ENCODE results near the gene ACOX3.

ACOX3 gene

DNA sequence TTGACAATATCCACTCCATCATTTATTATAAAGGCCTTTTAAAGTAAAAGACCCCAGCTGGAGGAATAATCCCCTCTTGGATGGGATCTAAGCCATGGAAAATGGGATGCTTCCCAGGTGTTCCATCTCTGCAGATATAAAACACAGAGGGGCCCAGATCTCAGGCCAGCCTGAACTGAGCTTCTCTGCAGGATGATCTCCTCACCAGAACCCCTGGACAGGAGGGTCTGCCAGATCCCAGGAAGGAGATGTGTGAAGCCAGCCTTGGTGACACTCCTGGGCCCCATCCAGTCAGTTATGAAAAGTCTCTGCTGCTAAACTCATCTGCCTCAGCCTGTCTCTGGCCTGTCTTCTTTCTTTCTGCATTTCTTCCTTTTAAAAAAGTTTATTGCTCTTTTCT lies 114.3 kb downstream of the ACOX3 start:
- no peak for TF ChIP-seq POLR2A (IDR thresholded peaks at IDR 0.05; ENCODE audit: low read depth, low read length)
- TF ChIP-seq TAF1 (IDR thresholded peaks at IDR 0.05; ENCODE audit: borderline replicate concordance, low read depth, low read length): no peak
- TF ChIP-seq POLR2AphosphoS5 (IDR thresholded peaks at IDR 0.05; ENCODE audit: low read depth, low read length): no peak
- FAIRE-seq: no peak
- no peak for DNase-seq (ENCODE audit: insufficient read length)

DNA sequence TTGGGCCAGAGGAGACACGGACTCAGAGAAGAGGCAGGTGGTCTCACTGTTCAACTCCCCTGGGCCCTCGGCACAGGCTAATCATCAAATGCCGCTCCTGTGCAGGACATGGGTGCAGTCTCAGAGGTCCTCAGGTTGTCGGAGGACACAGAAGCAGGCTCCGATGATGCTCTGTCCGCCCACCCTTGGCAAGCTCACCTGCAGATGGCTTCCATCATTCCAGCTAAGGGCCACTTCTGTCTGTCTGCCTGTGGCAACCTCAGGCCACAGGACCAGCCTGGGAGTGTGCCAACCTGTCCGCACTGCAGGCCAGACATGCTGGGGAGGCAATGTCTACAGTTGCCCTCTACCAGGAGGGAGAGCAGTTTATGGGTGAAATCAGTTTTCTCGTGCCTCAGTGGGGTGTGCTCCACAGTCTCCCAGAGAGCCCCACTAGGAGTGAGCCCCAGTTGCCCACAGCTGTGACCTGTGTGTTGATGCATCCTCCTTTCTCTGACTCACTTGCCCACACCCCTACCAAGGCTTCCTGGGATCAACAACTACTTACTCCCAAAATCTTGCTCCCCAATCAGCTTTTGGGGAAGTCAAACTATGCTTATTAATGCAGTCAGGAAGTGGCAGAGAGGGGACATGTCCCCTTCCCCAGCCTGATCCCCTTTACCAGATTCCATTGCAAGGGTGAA lies 115.1 kb downstream of the ACOX3 start:
- DNase-seq (ENCODE audit: insufficient read length) (no peak), FAIRE-seq (no peak)
- TF ChIP-seq POLR2AphosphoS5 (IDR thresholded peaks at IDR 0.05; ENCODE audit: low read depth, low read length): no peak
- no peak for TF ChIP-seq TAF1 (IDR thresholded peaks at IDR 0.05; ENCODE audit: borderline replicate concordance, low read depth, low read length)
- TF ChIP-seq POLR2A (IDR thresholded peaks at IDR 0.05; ENCODE audit: low read depth, low read length): no peak

DNA sequence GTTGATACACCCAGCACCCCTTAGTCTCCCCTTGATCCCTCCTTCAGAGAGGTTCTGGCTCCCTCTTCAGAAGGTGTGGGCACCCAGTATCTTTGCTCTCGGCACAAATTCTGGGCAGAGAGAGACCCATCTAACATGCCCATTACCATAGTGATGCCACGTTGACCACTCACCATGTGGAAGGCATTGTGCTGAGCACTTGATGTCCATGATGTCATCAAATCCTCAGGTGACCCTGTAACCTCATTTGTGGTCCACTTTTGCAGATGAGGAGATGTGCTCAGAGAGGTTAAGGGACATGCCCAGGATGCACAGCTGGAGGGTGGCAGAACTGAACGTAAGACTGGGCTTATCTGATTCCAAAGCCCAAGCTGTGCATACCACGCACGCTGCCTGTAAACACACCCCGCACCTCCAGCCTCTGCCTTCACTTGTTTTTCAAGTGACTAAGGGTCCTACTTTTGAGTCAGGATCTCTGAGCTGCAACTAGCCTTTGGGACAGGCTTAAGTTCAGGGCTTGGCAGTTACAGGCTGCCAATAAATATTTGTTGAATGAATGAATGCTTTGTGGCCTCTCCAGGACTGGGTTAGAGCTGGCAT lies 115.8 kb downstream of the ACOX3 start:
- FAIRE-seq (no peak), DNase-seq (ENCODE audit: insufficient read length) (no peak)

DNA sequence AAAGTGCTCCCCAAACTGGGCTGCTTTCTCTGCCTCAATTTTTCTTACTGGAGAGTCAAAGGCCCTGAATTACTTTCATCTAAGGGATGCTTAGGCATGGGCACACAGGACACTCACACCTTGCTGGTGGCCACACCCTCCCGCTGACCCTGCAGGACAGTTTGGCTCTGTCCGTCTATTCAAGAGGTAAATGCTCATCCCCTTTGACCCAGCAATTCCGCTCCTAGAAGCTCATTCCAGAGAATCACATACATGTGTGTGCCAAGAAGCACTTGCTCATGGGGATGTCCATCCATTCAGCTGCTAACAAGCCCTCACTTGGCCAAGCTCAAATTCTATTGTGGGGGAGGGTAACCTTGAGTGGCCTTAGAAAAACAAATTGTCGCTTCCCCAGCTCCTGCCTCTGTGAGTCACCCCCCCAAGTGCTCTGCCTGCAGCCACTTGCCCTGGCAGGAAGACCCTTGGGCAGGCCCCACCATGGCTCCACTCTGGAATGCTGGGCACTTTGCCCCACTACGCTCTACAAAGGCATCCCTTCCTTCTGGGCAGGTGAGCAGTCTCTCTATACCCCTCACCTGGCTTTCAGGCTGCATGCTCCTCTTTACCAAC lies 116.5 kb downstream of the ACOX3 start:
- FAIRE-seq (no peak), DNase-seq (ENCODE audit: insufficient read length) (no peak)
- no peak for TF ChIP-seq POLR2AphosphoS5 (IDR thresholded peaks at IDR 0.05; ENCODE audit: low read depth, low read length)
- no peak for TF ChIP-seq TAF1 (IDR thresholded peaks at IDR 0.05; ENCODE audit: borderline replicate concordance, low read depth, low read length)
- TF ChIP-seq POLR2A (IDR thresholded peaks at IDR 0.05; ENCODE audit: low read depth, low read length): no peak

More for the DNA sequence above, 115.8 kb downstream of the ACOX3 start:
- TF ChIP-seq POLR2AphosphoS5 (IDR thresholded peaks at IDR 0.05; ENCODE audit: low read depth, low read length) (no peak), POLR2A (IDR thresholded peaks at IDR 0.05; ENCODE audit: low read depth, low read length) (no peak), TAF1 (IDR thresholded peaks at IDR 0.05; ENCODE audit: borderline replicate concordance, low read depth, low read length) (no peak)

DNA sequence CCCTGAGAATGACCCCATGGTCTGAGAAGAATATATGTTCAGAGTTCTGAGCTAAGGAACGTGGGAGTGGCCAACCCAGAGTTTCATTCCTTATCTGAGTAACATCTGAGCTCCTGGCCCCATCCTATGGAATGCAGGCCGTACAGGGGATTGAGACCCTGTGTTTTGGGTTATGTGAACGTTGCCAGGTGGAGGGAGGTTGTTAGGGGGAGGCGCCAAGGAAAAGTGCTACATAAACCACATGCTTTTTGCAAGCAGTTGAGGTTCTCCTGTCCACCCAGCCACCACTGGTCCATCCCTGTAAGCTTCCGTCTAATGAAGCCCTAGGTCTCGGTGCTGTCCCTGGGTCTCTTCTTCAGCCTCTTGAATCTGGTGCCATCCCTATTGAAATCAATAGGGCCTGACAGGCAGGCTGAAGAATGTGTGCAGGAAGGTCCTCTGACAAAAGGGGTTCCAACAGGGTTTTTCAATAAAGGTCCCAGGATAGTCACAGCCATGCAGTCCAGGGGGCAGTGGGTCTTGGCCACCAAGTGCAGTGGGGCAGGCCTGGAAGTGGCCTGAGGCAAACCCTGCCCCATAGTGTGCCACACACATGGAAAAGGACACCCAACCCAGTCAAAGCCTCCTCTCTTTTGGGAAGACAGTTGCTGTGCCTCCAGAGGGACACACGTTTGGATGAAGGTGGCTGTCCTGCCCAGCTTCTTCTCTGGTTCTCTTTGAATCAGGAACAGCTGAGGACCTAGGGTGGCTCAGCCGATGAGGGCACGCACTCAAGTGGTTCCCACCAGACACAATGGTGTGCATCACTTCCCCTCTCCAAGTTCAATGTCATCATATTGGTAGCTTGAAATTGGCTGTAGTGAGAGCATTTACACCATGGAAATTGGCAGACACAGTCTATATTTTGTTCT lies 117.5 kb downstream of the ACOX3 start:
- DNase-seq (ENCODE audit: insufficient read length) (no peak), FAIRE-seq (no peak)

DNA sequence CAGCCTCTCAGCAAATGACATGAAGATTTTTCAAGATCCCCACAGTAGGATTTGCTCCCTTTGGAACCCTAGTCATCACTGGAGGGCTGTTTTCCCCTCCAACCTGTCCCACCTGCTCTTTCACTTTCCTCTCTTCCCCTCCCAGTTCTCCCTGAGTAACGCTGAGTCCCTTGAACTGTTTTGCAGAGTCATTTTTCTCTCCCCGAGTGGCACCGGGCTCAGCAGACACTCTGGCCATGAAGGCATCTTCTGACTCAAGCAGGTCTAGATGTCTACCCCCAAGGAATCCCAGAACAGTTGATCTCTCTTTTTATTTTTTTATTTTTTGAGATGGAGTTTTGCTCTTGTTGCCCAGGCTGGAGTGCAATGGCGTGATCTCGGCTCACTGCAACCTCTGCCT lies 118.8 kb downstream of the ACOX3 start:
- TF ChIP-seq TAF1 (IDR thresholded peaks at IDR 0.05; ENCODE audit: borderline replicate concordance, low read depth, low read length): no peak
- TF ChIP-seq POLR2A (IDR thresholded peaks at IDR 0.05; ENCODE audit: low read depth, low read length): no peak
- no peak for TF ChIP-seq POLR2AphosphoS5 (IDR thresholded peaks at IDR 0.05; ENCODE audit: low read depth, low read length)
- FAIRE-seq (no peak), DNase-seq (ENCODE audit: insufficient read length) (no peak)

More for the DNA sequence above, 117.5 kb downstream of the ACOX3 start:
- no peak for TF ChIP-seq POLR2A (IDR thresholded peaks at IDR 0.05; ENCODE audit: low read depth, low read length)
- no peak for TF ChIP-seq TAF1 (IDR thresholded peaks at IDR 0.05; ENCODE audit: borderline replicate concordance, low read depth, low read length)
- no peak for TF ChIP-seq POLR2AphosphoS5 (IDR thresholded peaks at IDR 0.05; ENCODE audit: low read depth, low read length)

DNA sequence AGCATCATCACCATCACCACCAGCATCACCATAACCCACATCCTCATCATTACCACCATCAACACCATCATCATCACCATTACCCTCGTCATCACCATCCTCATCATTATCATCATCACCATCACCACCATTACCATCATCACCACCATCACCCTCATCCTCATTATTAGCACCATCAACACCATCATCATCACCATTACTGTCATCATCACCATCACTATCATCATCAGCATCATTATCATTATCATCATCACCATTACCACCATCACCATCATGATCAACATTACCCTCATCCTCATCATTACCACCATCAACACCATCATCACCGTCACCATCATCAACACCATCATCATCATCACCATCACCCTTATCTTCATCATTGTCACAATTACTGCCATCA lies 119.3 kb downstream of the ACOX3 start:
- FAIRE-seq (no peak), DNase-seq (ENCODE audit: insufficient read length) (no peak)
- no peak for TF ChIP-seq POLR2AphosphoS5 (IDR thresholded peaks at IDR 0.05; ENCODE audit: low read depth, low read length)
- TF ChIP-seq POLR2A (IDR thresholded peaks at IDR 0.05; ENCODE audit: low read depth, low read length): no peak
- no peak for TF ChIP-seq TAF1 (IDR thresholded peaks at IDR 0.05; ENCODE audit: borderline replicate concordance, low read depth, low read length)

DNA sequence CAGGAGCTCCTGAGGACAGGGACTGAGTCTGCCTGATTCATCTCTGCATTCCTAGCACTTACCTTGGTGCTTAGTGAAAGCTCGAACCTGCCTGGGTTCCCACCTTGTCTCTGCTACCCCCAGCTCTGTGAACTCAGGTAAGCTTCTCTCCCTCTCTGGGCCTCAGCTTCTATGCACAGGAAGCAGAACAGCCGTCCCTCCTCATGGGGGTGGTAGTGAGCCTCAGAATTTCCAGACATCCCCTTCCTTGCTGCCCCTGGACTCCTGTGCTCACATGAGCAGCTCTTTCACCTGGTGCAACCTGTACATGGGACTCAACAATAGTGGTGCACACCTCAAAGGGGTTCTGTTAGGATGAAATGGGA lies 120.2 kb downstream of the ACOX3 start:
- TF ChIP-seq POLR2AphosphoS5 (IDR thresholded peaks at IDR 0.05; ENCODE audit: low read depth, low read length): no peak
- TF ChIP-seq TAF1 (IDR thresholded peaks at IDR 0.05; ENCODE audit: borderline replicate concordance, low read depth, low read length): no peak
- no peak for TF ChIP-seq POLR2A (IDR thresholded peaks at IDR 0.05; ENCODE audit: low read depth, low read length)
- no peak for FAIRE-seq
- no peak for DNase-seq (ENCODE audit: insufficient read length)

DNA sequence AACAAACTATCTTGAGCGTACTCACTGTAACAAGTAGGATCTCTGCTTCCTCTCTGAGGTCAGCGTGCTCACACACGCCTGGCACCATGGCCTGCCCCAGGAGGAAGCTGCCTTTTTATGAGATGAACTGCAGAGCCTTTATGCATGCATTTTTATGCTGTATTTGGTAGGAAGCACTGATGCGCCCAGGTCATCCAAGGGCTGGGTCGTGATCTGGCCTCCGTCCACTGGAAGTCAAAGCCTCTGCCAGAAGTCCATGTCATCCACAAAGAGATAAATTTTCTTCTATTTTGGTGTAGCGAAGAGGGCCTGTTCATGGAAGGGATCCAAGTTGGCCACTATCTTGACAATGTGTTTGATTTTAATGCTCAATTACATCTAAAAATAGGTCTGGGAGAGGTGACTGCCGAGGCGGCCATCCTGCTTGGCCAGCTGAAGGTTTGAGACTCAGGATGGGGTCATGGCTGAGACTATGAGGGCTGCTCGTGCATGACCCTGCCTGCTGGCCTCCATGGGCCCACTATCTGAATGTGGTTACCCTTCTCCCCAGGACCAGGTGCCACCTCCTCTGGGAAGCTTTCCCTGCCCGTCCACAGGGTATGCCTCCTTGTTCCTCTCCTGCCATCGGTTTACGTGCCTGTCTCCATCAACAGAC lies 120.7 kb downstream of the ACOX3 start:
- no peak for DNase-seq (ENCODE audit: insufficient read length)
- FAIRE-seq: no peak
- TF ChIP-seq POLR2A (IDR thresholded peaks at IDR 0.05; ENCODE audit: low read depth, low read length): no peak
- no peak for TF ChIP-seq POLR2AphosphoS5 (IDR thresholded peaks at IDR 0.05; ENCODE audit: low read depth, low read length)
- no peak for TF ChIP-seq TAF1 (IDR thresholded peaks at IDR 0.05; ENCODE audit: borderline replicate concordance, low read depth, low read length)

DNA sequence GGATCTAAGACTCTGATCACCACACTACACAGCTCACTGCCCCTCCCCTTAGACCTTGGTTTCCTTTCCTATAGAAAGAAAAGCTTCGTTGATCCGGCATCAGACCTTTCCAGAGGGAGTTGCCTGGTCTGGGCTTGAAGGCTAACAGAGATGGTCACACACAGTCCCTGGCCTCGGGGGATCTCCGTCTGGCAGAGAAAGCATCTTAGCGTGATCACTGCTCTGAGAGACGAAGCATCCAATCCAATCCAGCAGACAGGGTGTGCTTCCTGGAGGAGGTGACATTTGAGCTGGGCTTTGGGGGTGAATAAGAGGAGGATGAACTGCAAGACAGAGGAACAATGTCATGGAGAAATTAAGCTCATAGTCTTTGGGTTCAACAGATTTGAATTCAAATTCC lies 121.5 kb downstream of the ACOX3 start:
- TF ChIP-seq POLR2A (IDR thresholded peaks at IDR 0.05; ENCODE audit: low read depth, low read length) (no peak), POLR2AphosphoS5 (IDR thresholded peaks at IDR 0.05; ENCODE audit: low read depth, low read length) (no peak), TAF1 (IDR thresholded peaks at IDR 0.05; ENCODE audit: borderline replicate concordance, low read depth, low read length) (no peak)
- DNase-seq (ENCODE audit: insufficient read length) (no peak), FAIRE-seq (no peak)

DNA sequence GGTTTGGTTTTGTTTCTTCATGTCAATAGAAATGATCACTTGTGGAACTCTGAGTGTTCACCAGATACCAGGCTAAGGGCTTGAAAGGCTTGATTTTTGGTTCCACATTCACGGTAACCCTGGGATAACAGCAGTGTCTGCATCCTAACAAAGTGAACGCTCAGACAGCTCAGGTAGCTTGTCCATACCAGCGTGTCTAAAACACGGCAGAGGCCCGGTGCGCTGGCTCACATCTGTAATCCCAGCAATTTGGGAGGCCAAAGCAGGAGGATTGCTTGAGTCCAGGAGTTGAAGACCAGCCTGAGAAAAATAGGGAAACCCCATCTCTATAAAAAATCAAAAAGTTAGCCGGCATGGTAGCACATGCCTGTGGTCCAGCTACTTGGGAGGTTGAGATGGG lies 122.0 kb downstream of the ACOX3 start:
- no peak for FAIRE-seq
- no peak for DNase-seq (ENCODE audit: insufficient read length)
- no peak for TF ChIP-seq POLR2AphosphoS5 (IDR thresholded peaks at IDR 0.05; ENCODE audit: low read depth, low read length)
- no peak for TF ChIP-seq POLR2A (IDR thresholded peaks at IDR 0.05; ENCODE audit: low read depth, low read length)
- TF ChIP-seq TAF1 (IDR thresholded peaks at IDR 0.05; ENCODE audit: borderline replicate concordance, low read depth, low read length): no peak
